Measurements from ENCODE around the gene VWC2L.

VWC2L gene

DNA sequence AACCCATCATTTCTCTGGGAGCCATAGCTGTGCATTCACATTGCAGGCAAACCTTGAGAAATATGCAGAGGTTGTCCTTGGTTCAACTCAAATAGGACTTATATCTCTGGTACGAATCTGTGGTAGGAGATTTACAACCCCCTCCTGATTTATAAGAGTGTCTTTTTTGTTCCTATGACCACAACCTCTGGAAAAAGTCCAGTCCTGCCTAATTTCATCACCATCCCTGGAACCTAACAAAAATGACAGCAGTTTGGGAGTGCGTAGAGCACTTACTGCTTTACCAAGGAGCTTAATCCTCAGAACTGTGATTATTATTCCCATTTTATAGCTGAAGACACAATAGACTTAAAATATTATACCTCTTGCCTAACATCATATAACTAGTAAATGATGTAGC, 66.5 kb downstream of the VWC2L start:
- ChIA-PET POLR2A (ENCODE audit: low non-redundant PET) (no interaction called here), CTCF (interaction anchor here (0.5 to 0.6 kb wide), 2 partner anchors 90 to 978 kb away, joined by 3 to 4 read pairs; no protein-coding TSS in a partner anchor)
- no peak for DNase-seq (ENCODE audit: low spot score)
- no peak for TF ChIP-seq CTCF (conservative IDR thresholded peaks at IDR 0.05; ENCODE audit: low read depth)
- H3K27ac ChIP-seq = no peak overlapping the region

DNA sequence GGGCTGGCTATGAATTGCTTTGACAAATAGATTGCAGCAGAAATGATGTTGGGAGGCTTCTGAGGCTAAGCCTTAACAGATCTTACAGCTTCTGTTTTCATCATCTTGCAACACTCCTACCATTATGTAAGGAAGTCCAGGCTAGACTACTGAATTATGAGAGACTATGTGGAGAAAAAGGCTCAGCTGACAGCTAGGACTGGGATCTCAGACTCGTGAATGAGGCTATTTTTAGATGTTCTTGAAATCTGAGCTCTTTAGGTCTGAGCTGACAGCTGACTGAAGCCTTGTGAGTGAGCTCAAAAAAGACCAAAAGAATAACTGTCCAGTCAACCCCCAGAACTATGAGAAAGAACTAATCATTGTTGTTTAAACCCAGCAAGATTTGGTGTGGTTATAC, 70.3 kb downstream of the VWC2L start:
- ChIA-PET CTCF (interaction anchor here (0.8 kb wide), 1 partner anchor 82 kb away, joined by 6 read pairs; no protein-coding TSS in a partner anchor), POLR2A (ENCODE audit: low non-redundant PET) (no interaction called here)
- DNase-seq (ENCODE audit: low spot score) = no peak
- no peak overlapping the region for H3K27ac ChIP-seq
- TF ChIP-seq CTCF (conservative IDR thresholded peaks at IDR 0.05; ENCODE audit: low read depth) = no peak

DNA sequence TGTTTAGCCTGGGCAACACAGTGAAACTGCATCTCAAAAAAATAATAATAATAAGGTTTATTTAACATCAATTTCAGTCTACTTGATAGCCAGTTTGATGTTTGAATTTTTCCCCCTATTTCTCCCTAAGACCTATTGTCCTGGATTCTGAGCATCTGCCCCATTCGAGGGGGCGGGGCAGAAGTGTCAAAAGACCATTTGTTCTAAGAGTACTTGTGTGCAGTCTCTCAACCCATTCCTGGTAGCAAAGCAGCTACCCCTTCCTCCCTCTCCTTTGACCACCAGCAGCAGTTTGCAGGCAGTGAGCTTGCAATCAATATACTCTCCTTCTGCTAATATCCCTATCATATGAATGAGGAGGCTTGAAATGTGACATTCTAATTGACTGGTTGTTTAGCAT, 71.9 kb downstream of the VWC2L start:
- no peak for TF ChIP-seq CTCF (conservative IDR thresholded peaks at IDR 0.05; ENCODE audit: low read depth)
- no peak for DNase-seq (ENCODE audit: low spot score)
- ChIA-PET POLR2A (ENCODE audit: low non-redundant PET) (no interaction called here), CTCF (no interaction called here)
- no peak overlapping the region for H3K27ac ChIP-seq

DNA sequence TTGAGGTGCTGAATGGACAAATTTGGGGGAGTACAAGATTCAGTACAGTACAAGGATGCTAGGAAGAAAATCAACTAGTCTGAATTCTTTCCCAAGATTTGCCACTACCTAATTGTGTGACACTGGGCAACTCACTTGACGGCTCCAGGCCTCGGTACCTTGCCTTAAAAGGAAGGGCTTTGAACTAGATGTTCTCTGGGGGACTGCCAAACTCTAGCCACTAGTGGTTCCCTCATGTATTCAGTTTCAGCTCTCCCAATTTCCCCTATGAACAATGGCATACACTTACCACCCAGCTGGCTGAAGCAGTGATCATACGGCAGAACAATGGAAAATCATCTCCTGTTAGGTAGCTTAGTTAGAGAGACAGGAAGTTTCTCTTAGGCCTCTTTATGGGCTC, 73.4 kb downstream of the VWC2L start:
- DNase-seq (ENCODE audit: low spot score) = no peak
- ChIA-PET CTCF (no interaction called here), POLR2A (ENCODE audit: low non-redundant PET) (no interaction called here)
- TF ChIP-seq CTCF (conservative IDR thresholded peaks at IDR 0.05; ENCODE audit: low read depth) = no peak
- H3K27ac ChIP-seq = no peak overlapping the region

GRCh38 chr2:214484701-214485100, 73.8 kb downstream of the VWC2L start:
- POLR2A ChIA-PET (ENCODE audit: low non-redundant PET) = no interaction called here
- no peak for DNase-seq (ENCODE audit: low spot score)
- CTCF ChIA-PET = no interaction called here
- H3K27ac ChIP-seq = no peak overlapping the region
- TF ChIP-seq CTCF (conservative IDR thresholded peaks at IDR 0.05; ENCODE audit: low read depth) = no peak

DNA sequence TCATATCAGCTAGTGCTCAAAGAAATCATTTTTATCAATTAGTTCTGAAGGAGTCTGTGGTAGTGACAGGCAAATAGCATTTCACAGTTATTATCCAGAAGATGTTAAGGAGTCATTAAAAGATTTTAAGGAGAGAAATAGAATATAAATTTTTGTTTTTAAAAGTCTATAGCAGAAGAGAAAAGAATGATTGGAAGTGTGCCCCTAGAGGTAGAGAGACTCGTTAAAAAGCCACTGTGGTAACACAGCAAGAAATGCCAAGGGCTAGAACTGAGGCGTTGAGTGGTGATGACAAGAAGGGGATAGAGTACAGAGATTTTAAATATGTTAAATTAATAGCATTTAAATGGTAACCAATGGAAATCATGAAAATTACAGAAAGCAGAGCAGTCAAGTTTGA, 78.3 kb downstream of the VWC2L start:
- DNase-seq (ENCODE audit: low spot score) = no peak
- TF ChIP-seq CTCF (conservative IDR thresholded peaks at IDR 0.05; ENCODE audit: low read depth) = no peak
- ChIA-PET POLR2A (ENCODE audit: low non-redundant PET) (no interaction called here), CTCF (interaction anchor here (1.8 kb wide), 1 partner anchor 10 kb away, joined by 6 read pairs; no protein-coding TSS in a partner anchor)
- H3K27ac ChIP-seq = no peak overlapping the region

DNA sequence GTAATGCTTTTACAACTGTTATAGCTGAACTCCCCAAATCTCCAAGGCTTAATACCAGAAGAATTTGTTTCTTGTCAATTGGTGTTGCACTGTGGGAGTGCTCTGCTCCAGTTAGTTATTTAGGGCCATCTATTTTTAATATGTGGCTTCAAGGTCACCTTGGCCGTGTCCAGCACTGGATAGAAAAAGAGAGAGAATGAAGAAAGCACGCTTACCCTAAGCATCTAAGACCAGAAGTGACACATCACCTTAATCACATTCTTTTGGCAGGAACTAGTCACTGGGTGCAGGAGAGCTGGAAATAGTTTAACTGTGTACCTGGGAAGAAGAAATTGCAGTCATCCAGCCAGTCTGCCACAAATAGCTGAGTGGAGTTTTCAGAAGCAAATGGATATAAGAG, 78.8 kb downstream of the VWC2L start:
- no peak overlapping the region for H3K27ac ChIP-seq
- ChIA-PET CTCF (interaction anchor here (0.7 to 1.8 kb wide), 2 partner anchors 10 to 403 kb away, joined by 6 to 7 read pairs; no protein-coding TSS in a partner anchor), POLR2A (ENCODE audit: low non-redundant PET) (no interaction called here)
- TF ChIP-seq CTCF (conservative IDR thresholded peaks at IDR 0.05; ENCODE audit: low read depth) = no peak
- no peak for DNase-seq (ENCODE audit: low spot score)

Data from RWPE1 (cell line).